DMS53 treated with DMSO at 0.1 percent for 48 hours (cell line): Measurements from ENCODE around the gene MTHFD2.
A peak's percentile ranks its signal among the peaks of the same experiment; 100 is the strongest.
"Not testable (repeated sequence)": the region's sequence is repeated elsewhere in the genome, so short reads cannot be mapped to it uniquely, and the experiment has no call there.

Source experiments
- DNase-seq: peaks from one replicate; lab custom pipeline; 2025; ENCODE audit not compliant: unreplicated experiment; lab: John Stamatoyannopoulos, UW

The MTHFD2 gene

GRCh38 chr2:74227646-74228045, 29.2 kb downstream of the MTHFD2 start:
- DNase-seq, result no peak

GRCh38 chr2:74228772-74229171, 30.4 kb downstream of the MTHFD2 start:
- DNase-seq, result no peak

DNA sequence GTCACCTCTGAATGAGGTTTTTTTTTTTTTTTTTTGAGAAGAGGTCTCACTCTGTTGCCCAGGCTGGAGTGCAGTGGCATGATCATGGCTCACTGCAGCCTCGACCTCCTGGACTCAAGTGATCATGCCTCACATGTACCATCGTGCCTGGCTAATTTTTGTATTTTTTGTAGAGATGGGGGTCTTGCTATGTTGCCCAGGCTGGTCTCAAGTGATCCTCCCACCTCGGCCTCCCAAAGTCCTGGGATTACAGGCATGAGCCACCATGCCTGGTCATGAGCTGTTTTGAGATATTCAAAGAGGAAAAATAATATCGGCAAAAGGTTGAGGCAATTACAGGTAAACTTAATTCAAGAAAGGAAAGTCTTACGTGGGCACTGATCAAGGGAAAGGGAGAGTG, 31.4 kb downstream of the MTHFD2 start:
- DNase-seq, result not testable (repeated sequence)

DNA sequence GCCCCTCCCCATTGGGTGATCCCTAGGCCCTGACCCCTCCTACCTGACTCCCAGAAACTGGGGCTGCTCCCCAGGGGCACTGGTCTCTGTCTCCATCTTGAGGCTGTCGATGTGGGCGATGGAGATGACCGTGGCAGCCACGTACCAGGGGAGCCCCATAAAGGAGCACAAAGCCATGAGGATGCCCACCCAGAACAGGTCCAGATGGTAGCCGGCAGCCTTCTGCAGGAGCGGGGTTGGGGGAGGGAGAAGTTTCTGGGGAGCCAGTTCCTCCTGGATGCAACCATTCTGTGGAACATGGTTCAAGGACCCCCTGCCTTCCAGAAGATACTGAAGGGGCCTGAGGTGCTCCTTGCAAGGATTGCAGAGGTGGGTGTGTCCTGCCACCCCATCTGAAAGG, 34.0 kb downstream of the MTHFD2 start:
- no peak for DNase-seq

GRCh38 chr2:74233648-74234047, 35.2 kb downstream of the MTHFD2 start:
- peak; percentile 49 for DNase-seq

GRCh38 chr2:74235041-74235440, 36.6 kb downstream of the MTHFD2 start:
- no peak for DNase-seq

DNA sequence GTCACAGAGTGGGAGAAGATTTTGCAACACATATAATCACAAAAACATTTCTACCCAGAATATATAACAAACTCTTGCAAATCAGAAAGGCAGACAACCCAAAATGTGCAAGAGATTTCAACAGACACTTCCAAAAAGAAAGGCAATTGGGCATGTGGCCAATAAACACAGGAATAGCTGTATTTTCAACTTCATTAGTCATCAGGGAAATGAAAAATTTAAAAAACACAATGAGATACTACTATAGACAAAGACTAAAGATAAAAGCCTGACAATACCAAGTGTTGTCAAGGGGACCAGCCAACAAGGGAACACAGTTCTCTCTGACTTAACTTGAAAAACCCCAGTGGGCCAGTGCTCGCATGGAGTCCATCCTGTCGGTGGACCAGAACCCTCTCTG, 40.5 kb downstream of the MTHFD2 start:
- DNase-seq, result no peak

DNA sequence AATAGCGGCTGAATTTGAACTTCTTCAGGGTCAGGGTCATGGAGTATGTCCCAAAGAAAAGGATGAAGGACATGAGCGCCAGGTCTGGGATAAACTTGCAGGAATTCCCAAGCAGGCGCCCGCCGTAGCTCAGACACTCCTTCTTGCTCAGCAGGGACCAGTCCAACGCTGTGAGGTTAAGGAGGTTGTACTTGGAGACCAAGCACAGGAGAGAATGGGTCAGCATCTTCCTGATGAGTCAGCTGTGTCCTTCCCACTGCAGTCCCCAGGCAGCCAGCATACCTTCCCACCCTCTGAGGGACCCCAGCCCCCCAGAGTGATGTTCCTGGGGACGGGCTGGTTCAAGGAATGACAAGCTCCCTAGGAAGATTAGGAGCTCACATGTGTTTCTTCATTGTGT, 40.9 kb downstream of the MTHFD2 start:
- DNase-seq, result no peak

GRCh38 chr2:74242354-74243071, 44.1 kb downstream of the MTHFD2 start:
- DNase-seq, result no peak

GRCh38 chr2:74244286-74244685, 45.9 kb downstream of the MTHFD2 start:
- no peak for DNase-seq

DNA sequence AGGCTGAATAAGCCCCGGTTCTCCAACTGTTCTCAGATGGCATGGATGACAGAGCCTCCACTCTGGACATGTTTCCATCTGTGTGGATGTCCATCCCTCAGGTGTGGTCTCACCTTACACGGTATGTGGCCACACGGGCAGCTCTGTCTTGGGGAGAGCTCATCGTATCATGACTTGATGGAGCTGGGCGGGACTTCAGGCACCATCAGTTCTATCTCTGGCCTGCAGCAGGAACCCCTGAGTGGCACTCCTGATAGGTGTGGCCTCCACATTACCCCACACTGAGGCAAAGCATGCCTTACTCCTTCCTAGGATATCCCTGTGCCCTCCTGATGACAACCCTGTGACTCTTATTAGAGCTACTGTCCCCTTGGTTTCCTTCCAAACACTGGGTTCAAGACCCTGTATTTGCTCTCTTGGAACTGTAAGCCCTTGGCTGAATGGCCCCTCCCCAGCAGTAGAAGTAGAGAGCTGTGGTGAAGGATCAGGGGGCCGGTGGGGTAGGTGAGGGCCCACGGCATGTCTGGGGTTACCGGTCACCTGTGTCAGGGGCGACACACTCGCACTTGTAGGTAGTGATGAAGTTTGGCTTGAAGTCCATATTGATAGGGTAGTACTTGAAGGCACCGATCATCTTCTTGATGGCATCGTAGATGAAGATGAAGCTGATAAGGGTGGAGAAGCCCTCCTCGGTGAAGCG, 48.2 kb downstream of the MTHFD2 start:
- DNase-seq, result no peak

GRCh38 chr2:74249406-74250122, 51.1 kb downstream of the MTHFD2 start:
- DNase-seq, result peak; percentile 17

- DNase-seq, result peak; percentile 22
Measured at GRCh38 chr2:74250189-74250631, 51.8 kb downstream of the MTHFD2 start.

DNA sequence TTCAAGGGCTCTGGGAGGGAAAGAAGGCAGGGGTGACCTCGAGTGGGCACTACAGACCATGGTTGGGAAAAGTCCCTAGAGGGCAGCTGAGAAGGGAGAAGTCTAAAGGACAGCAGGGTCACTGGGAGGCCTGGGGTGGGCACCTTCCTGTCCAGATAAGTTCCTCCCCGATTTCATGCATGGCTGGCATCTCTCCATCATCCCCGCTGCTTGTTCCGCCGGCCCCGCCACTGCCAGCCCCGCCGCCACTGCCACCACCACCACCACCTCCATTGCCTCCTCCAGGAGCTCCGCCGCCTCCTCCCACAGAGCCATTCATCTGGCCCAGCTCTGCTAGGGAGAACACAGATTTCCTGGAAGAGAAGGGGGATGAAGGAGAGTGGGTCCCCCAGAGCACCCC, 53.6 kb downstream of the MTHFD2 start:
- no peak for DNase-seq

- no peak for DNase-seq
Measured at GRCh38 chr2:74252862-74253261, 54.4 kb downstream of the MTHFD2 start.

DNA sequence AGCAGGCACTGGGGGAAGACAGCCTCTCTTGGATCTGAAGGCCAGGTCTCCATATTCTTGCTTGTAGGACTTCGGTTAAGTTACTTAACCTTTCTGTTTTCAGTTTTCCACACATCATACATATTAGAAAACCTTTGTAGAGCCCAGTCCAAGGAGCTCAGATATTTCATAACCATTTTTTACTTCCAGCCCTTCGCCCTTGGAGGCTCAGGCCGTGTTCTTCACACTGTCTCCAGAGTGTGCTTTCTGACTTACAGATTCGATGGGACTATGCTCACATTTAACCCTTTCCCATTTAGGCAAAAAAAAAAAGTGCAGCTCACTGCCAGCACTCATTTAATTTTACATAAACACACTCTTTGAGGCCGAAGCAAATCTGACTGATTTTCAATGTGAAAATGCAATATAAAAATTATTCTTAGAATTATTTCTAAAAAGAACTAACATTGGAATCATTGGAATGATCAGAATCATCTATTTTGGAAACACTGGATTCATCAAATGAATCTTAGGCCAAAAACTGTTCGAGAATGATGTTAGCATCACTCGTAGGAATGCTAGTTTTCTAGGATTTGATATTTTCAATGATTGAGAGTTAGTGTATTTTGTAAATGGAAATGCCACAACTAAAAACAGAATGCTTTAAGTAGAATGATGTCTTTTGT, 55.0 kb downstream of the MTHFD2 start:
- DNase-seq, result no peak

DNA sequence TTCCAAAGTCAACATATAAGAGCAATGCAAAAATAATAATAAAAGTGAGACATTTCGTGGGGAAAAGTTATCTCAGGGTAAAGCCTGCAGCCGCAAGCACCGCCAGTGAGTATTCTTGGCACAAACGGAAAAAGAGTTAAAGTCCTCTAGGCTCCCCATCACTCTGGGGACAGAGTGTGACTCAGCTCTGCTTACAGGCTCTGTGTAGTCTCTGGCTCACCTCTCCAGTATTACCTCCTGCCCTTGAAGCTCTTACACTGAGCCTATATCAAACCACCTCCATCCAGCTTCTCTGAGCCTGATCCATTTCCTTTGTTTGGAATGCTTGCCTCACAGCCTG, 55.5 kb downstream of the MTHFD2 start:
- no peak for DNase-seq

- DNase-seq, result no peak
Measured at GRCh38 chr2:74255660-74256213, 57.3 kb downstream of the MTHFD2 start.

- no peak for DNase-seq
Measured at GRCh38 chr2:74259191-74259590, 60.8 kb downstream of the MTHFD2 start.

DNA sequence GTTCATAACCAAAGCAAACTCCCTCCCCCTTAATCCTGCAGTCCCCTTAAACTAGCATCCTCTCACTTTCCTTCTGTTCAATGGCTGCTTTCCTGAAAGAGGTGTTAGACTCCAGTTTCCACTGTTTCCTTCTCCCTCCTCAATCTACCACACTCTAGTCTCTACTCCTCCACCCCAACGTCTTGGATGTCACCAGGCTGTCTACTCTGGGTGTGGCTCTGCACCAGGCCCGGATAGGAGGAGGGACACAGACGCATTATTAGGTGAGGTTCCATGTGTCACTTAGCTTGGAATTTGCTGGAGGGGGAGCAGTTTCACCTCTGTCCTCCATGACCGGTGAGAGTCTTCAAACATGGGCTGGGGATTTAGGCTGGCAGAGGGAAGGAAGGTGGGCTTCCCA, 61.3 kb downstream of the MTHFD2 start:
- DNase-seq, result no peak

- DNase-seq, result no peak
Measured at GRCh38 chr2:74260495-74260894, 62.1 kb downstream of the MTHFD2 start.
